Karpas-422 (cell line): ENCODE data around the gene CAMSAP1. TPM values are rescaled to one million over a fixed set of nuclear protein-coding genes. Genes with fewer than 3 reads are reported as not detected.

Source experiments
- DNase-seq: peaks from one replicate; pipeline ENCODE4 v3.0.0-alpha.2; 2015
- H2AFZ ChIP-seq: fragments of 200-600 bp; sonication (generic); 2 replicates; pipeline ENCODE4 v1.6.1; 2014; ENCODE audit warnings: antibody characterized with exemption, low read length, mixed read lengths
- H3K27ac ChIP-seq: fragments of 200-600 bp; sonication (generic); 2 replicates; pipeline ENCODE4 v1.5.1; 2014; ENCODE audit warnings: mild to moderate bottlenecking, low read length, moderate library complexity
- H3K27me3 ChIP-seq: fragments of 200-600 bp; sonication (generic); 2 replicates; pipeline ENCODE4 v1.6.1; 2014; ENCODE audit warnings: low read length, mixed read lengths
- H3K36me3 ChIP-seq: fragments of 200-600 bp; sonication (generic); 2 replicates; pipeline ENCODE4 v1.6.1; 2014; ENCODE audit warnings: low read length, mixed read lengths; ENCODE audit not compliant: insufficient read depth
- H3K4me1 ChIP-seq: fragments of 200-600 bp; sonication (generic); 2 replicates; pipeline ENCODE4 v1.6.1; 2014; ENCODE audit warnings: mild to moderate bottlenecking, low read length, mixed read lengths
- H3K4me2 ChIP-seq: fragments of 200-600 bp; sonication (generic); 2 replicates; pipeline ENCODE4 v1.6.1; 2014; ENCODE audit warnings: low read length, low read depth, mild to moderate bottlenecking; ENCODE audit not compliant: poor library complexity, severe bottlenecking
- H3K4me3 ChIP-seq: fragments of 200-600 bp; sonication (generic); 2 replicates; pipeline ENCODE4 v1.5.1; 2014; ENCODE audit warnings: mild to moderate bottlenecking, antibody characterized with exemption, low read length, mixed read lengths
- H3K79me2 ChIP-seq: fragments of 200-600 bp; sonication (generic); 2 replicates; pipeline ENCODE4 v1.6.1; 2014; ENCODE audit warnings: mild to moderate bottlenecking, low read length, mixed read lengths
- H3K9ac ChIP-seq: fragments of 200-600 bp; sonication (generic); 2 replicates; pipeline ENCODE4 v1.6.0; 2014; ENCODE audit warnings: low read length
- H3K9me2 ChIP-seq: fragments of 200-600 bp; sonication (generic), shearing (Covaris generic); replicated peaks from 2 replicates; pipeline ENCODE4 v1.6.0; 2014; ENCODE audit warnings: mild to moderate bottlenecking, low read length, moderate library complexity; ENCODE audit not compliant: insufficient read depth
- H3K9me3 ChIP-seq: fragments of 300-700, 200-600 bp; sonication (generic); 2 replicates; pipeline ENCODE4 v1.6.1; 2014; ENCODE audit warnings: low read length, mixed read lengths
- H4K20me1 ChIP-seq: fragments of 200-600 bp; sonication (generic); 2 replicates; pipeline ENCODE4 v1.6.1; 2014; ENCODE audit warnings: mild to moderate bottlenecking, antibody characterized with exemption, low read length, low read depth; ENCODE audit not compliant: insufficient read depth
- total RNA-seq: library from RNA; depleted of rRNA; stranded (reverse); fragments of >200 nt; shearing (Covaris generic); gene quantifications from 2 replicates; pipeline ENCODE4 v1.2.3, GENCODE V29; 2014; ENCODE audit warnings: low replicate concordance

The CAMSAP1 gene
- total RNA-seq, 1 experiment from 2014 or later: 26.9 TPM

- Histone ChIP-seq H3K27ac (no peak overlapping the region), H4K20me1 (no peaks in the 10 kb centered on the region), H3K36me3 (0 out of 2 replicates have a peak, but pooled peaks cover 3% of the 10 kb centered on the region), H3K4me2 (no peak overlapping the region), H3K9ac (no peak overlapping the region), H3K79me2 (no peaks in the 10 kb centered on the region), H3K27me3 (no peaks in the 10 kb centered on the region), H3K4me3 (no peak overlapping the region), H3K4me1 (no peaks in the 10 kb centered on the region), H3K9me3 (no peaks in the 10 kb centered on the region), H2AFZ (no peak overlapping the region), H3K9me2 (no peaks in the 10 kb centered on the region)
- no peak for DNase-seq
Observed at GRCh38 chr9:135815413-135815812, 91.9 kb downstream of the CAMSAP1 start.

GRCh38 chr9:135814421-135815095 is 92.8 kb downstream of the CAMSAP1 start:
- H4K20me1 ChIP-seq: 0 out of 2 replicates have a peak, but pooled peaks cover 3% of the 10 kb centered on the region
- no peaks in the 10 kb centered on the region for H3K4me1 ChIP-seq
- no peak overlapping the region for H3K4me3 ChIP-seq
- no peak overlapping the region for H2AFZ ChIP-seq
- no peaks in the 10 kb centered on the region for H3K27me3 ChIP-seq
- 0 out of 2 replicates have a peak, but pooled peaks cover 3% of the 10 kb centered on the region for H3K36me3 ChIP-seq
- no peaks in the 10 kb centered on the region for H3K79me2 ChIP-seq
- no peak overlapping the region for H3K9ac ChIP-seq
- no peak for DNase-seq
- H3K9me3 ChIP-seq: no peaks in the 10 kb centered on the region
- H3K27ac ChIP-seq: no peak overlapping the region
- H3K9me2 ChIP-seq: no peaks in the 10 kb centered on the region
- H3K4me2 ChIP-seq: no peak overlapping the region

GRCh38 chr9:135813671-135814290 is 93.6 kb downstream of the CAMSAP1 start:
- no peak for DNase-seq
- Histone ChIP-seq H4K20me1 (peaks cover 7% of the 10 kb centered on the region; the same call in 1 of the 2 replicates), H3K4me3 (no peak overlapping the region), H3K36me3 (0 out of 2 replicates have a peak, but pooled peaks cover 3% of the 10 kb centered on the region), H2AFZ (no peak overlapping the region), H3K9ac (no peak overlapping the region), H3K27me3 (no peaks in the 10 kb centered on the region), H3K27ac (no peak overlapping the region), H3K4me1 (no peaks in the 10 kb centered on the region), H3K9me2 (no peaks in the 10 kb centered on the region), H3K9me3 (no peaks in the 10 kb centered on the region), H3K4me2 (no peak overlapping the region), H3K79me2 (no peaks in the 10 kb centered on the region)

GRCh38 chr9:135812961-135813360 is 94.4 kb downstream of the CAMSAP1 start:
- H3K9me2 ChIP-seq: no peaks in the 10 kb centered on the region
- no peak for DNase-seq
- H3K4me3 ChIP-seq: no peak overlapping the region
- no peaks in the 10 kb centered on the region for H3K9me3 ChIP-seq
- no peaks in the 10 kb centered on the region for H3K27me3 ChIP-seq
- H4K20me1 ChIP-seq: peaks cover 7% of the 10 kb centered on the region; the same call in 1 of the 2 replicates
- no peak overlapping the region for H3K4me2 ChIP-seq
- no peaks in the 10 kb centered on the region for H3K4me1 ChIP-seq
- H3K9ac ChIP-seq: no peak overlapping the region
- 0 out of 2 replicates have a peak, but pooled peaks cover 3% of the 10 kb centered on the region for H3K36me3 ChIP-seq
- no peaks in the 10 kb centered on the region for H3K79me2 ChIP-seq
- H2AFZ ChIP-seq: no peak overlapping the region
- H3K27ac ChIP-seq: no peak overlapping the region

- Histone ChIP-seq H3K4me2 (no peak overlapping the region), H3K9me2 (no peaks in the 10 kb centered on the region)
Observed at GRCh38 chr9:135811801-135812200, 95.5 kb downstream of the CAMSAP1 start.

GRCh38 chr9:135810806-135811575 is 96.4 kb downstream of the CAMSAP1 start:
- 0 out of 2 replicates have a peak, but pooled peaks cover 3% of the 10 kb centered on the region for H3K36me3 ChIP-seq
- H3K27me3 ChIP-seq: no peaks in the 10 kb centered on the region
- H3K9me3 ChIP-seq: no peaks in the 10 kb centered on the region
- H3K9ac ChIP-seq: no peak overlapping the region
- H4K20me1 ChIP-seq: peaks cover 7% of the 10 kb centered on the region; the same call in 1 of the 2 replicates
- H3K79me2 ChIP-seq: no peaks in the 10 kb centered on the region
- no peak overlapping the region for H2AFZ ChIP-seq
- no peaks in the 10 kb centered on the region for H3K9me2 ChIP-seq
- H3K4me2 ChIP-seq: no peak overlapping the region
- H3K27ac ChIP-seq: no peak overlapping the region
- DNase-seq: no peak
- H3K4me1 ChIP-seq: no peaks in the 10 kb centered on the region
- H3K4me3 ChIP-seq: no peak overlapping the region

More at GRCh38 chr9:135811801-135812200, 95.5 kb downstream of the CAMSAP1 start:
- no peaks in the 10 kb centered on the region for H3K79me2 ChIP-seq
- 0 out of 2 replicates have a peak, but pooled peaks cover 3% of the 10 kb centered on the region for H3K36me3 ChIP-seq
- H3K4me3 ChIP-seq: no peak overlapping the region
- no peaks in the 10 kb centered on the region for H3K27me3 ChIP-seq
- H2AFZ ChIP-seq: no peak overlapping the region
- no peak for DNase-seq
- no peaks in the 10 kb centered on the region for H3K4me1 ChIP-seq
- H4K20me1 ChIP-seq: peaks cover 7% of the 10 kb centered on the region; the same call in 1 of the 2 replicates
- no peak overlapping the region for H3K27ac ChIP-seq
- H3K9ac ChIP-seq: no peak overlapping the region
- H3K9me3 ChIP-seq: no peaks in the 10 kb centered on the region

GRCh38 chr9:135809166-135809565 is 98.2 kb downstream of the CAMSAP1 start:
- H3K79me2 ChIP-seq: no peaks in the 10 kb centered on the region
- H3K4me2 ChIP-seq: no peak overlapping the region
- DNase-seq: no peak
- H3K9me2 ChIP-seq: no peaks in the 10 kb centered on the region
- 0 out of 2 replicates have a peak, but pooled peaks cover 3% of the 10 kb centered on the region for H3K36me3 ChIP-seq
- no peaks in the 10 kb centered on the region for H3K4me1 ChIP-seq
- H4K20me1 ChIP-seq: peaks cover 11% of the 10 kb centered on the region; the same call in 1 of the 2 replicates
- no peaks in the 10 kb centered on the region for H3K27me3 ChIP-seq
- no peak overlapping the region for H2AFZ ChIP-seq
- no peak overlapping the region for H3K27ac ChIP-seq
- no peak overlapping the region for H3K4me3 ChIP-seq
- no peaks in the 10 kb centered on the region for H3K9me3 ChIP-seq
- no peak overlapping the region for H3K9ac ChIP-seq
